DOHH2 (cell line): ENCODE measurements around the gene RAET1E.

Experiments
- EZH2phosphoT487 ChIP-seq: fragments of 200-600 bp; sonication (generic); IDR thresholded peaks from 2 replicates; pipeline ENCODE4 v1.6.1; 2017; ENCODE audit warnings: borderline replicate concordance, mild to moderate bottlenecking, antibody characterized with exemption, low read length, moderate library complexity, mixed read lengths
- TF ChIP-seq, protein P1 (sequence below): fragments of 200-600 bp; sonication (generic); IDR thresholded peaks from one replicate; pipeline ENCODE4 v1.5.1; 2014; ENCODE audit warnings: antibody characterized with exemption, mild to moderate bottlenecking, low read depth, low read length; ENCODE audit not compliant: poor library complexity, severe bottlenecking

DNA sequence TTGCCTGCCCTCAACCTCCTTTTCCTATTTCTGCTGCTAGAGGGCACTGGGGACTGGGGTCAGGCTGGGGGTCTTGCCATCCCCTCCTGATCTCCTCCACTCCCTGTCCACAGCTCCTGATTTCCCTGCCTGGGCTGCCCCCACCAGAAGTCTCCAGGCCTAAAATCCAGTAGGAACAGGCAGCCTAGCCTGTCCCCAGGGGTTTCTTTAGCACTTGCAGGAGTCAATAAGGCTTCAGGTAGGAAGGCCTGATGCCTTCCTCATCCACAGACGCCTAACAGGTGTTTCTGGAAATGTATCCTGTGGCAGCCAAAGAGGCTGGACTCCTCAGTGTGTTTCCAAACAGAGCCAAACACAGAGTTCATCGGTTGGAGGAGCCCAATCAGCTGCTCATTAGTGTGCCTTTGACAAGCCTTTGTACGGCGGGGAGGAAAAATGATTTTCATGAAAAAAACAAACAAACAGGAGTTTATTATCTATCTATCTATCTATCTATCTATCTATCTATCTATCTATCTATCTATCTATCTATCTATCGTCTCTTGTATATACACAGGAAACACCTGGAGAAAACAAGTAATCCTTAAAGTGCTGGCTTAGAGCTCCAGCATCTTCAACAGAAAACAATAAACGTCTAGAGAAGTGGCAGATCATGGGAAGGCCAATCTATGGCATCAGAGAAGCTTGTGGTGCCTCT lies 3.7 kb upstream of the RAET1E start:
- TF ChIP-seq, protein P1, sequence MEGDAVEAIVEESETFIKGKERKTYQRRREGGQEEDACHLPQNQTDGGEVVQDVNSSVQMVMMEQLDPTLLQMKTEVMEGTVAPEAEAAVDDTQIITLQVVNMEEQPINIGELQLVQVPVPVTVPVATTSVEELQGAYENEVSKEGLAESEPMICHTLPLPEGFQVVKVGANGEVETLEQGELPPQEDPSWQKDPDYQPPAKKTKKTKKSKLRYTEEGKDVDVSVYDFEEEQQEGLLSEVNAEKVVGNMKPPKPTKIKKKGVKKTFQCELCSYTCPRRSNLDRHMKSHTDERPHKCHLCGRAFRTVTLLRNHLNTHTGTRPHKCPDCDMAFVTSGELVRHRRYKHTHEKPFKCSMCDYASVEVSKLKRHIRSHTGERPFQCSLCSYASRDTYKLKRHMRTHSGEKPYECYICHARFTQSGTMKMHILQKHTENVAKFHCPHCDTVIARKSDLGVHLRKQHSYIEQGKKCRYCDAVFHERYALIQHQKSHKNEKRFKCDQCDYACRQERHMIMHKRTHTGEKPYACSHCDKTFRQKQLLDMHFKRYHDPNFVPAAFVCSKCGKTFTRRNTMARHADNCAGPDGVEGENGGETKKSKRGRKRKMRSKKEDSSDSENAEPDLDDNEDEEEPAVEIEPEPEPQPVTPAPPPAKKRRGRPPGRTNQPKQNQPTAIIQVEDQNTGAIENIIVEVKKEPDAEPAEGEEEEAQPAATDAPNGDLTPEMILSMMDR = no peak
- no peak for TF ChIP-seq EZH2phosphoT487
